ENCODE data around the gene PHTF2. TPM values are rescaled to one million over a fixed set of nuclear protein-coding genes. Genes with fewer than 3 reads are reported as not detected.

Gene PHTF2
- polyA plus RNA-seq, 3 donors = 10.1 to 34.3 (median 10.3) TPM

GRCh38 chr7:77822269-77822668, 23.7 kb downstream of the PHTF2 start:
- no peak overlapping the region for H3K4me3 ChIP-seq (replicated peaks in 1 of 3; ENCODE audit: low read depth in 2 of 3, low read length in 3 of 3)
- TF ChIP-seq CTCF (IDR thresholded peaks at IDR 0.05) = no peak
- H3K4me2 ChIP-seq (replicated peaks; ENCODE audit: extremely low read depth, low read length, poor library complexity, severe bottlenecking) = no peak overlapping the region
- H3K27me3 ChIP-seq (ENCODE audit: control insufficient read depth in 2 of 2, insufficient read depth in 2 of 2, low read length in 2 of 2) = no peaks in the 10 kb centered on the region
- Mint-ChIP-seq H3K36me3 (peaks cover 25 to 36% of the 10 kb centered on the region in 2 donors), H3K9me3 (peaks cover 27 to 54% (median 45%) of the 10 kb centered on the region in 7 donors), H3K4me3 (no peak overlapping the region), H3K4me1 (peaks cover 38% of the 10 kb centered on the region), H3K27me3 (ENCODE audit: low read depth in 3 of 3) (no peaks in the 10 kb centered on the region), H3K27ac (peak overlapping the region in 2 of 7 donors; percentile 37 to 63)
- no peaks in the 10 kb centered on the region for H4K20me1 ChIP-seq (ENCODE audit: insufficient read depth, low read length)
- H3K79me2 ChIP-seq (ENCODE audit: insufficient read depth, low read length) = peaks cover 72% of the 10 kb centered on the region
- peaks cover 23 to 25% of the 10 kb centered on the region in 2 donors for H3K4me1 ChIP-seq (ENCODE audit: control insufficient read depth in 1 of 2, insufficient read depth in 2 of 2, low read length in 2 of 2)
- H3K9me3 ChIP-seq (replicated peaks in 1 of 2; ENCODE audit: control insufficient read depth in 1 of 2, insufficient read depth in 1 of 2, low read length in 2 of 2) = peaks cover 37% of the 10 kb centered on the region in 2 donors
- 47% methylated on average over 1 of the region's 1 CpG for WGBS (ENCODE audit: insufficient coverage)
- peak overlapping the region in 1 of 2 donors; percentile 32 for H3K27ac ChIP-seq (ENCODE audit: low read depth in 1 of 2, low read length in 2 of 2)
- peaks cover 0 to 22% of the 10 kb centered on the region in 2 donors for H3K36me3 ChIP-seq (replicated peaks in 1 of 2; ENCODE audit: control insufficient read depth in 1 of 2, insufficient read depth in 2 of 2, low read length in 2 of 2)
- intact Hi-C loops (cut with micrococcal nuclease) = no loop called here
- H3K9ac ChIP-seq (ENCODE audit: insufficient read depth, low read length, poor library complexity, severe bottlenecking) = no peak overlapping the region
- DNase-seq = no peak
- no peak overlapping the region for H2AFZ ChIP-seq (ENCODE audit: insufficient read depth, low read depth, low read length, poor library complexity, severe bottlenecking)

- Histone ChIP-seq H3K4me1 (ENCODE audit: control insufficient read depth in 1 of 2, insufficient read depth in 2 of 2, low read length in 2 of 2) (peaks cover 23 to 25% of the 10 kb centered on the region in 2 donors), H3K9ac (ENCODE audit: insufficient read depth, low read length, poor library complexity, severe bottlenecking) (no peak overlapping the region), H3K27me3 (ENCODE audit: control insufficient read depth in 2 of 2, insufficient read depth in 2 of 2, low read length in 2 of 2) (no peaks in the 10 kb centered on the region), H3K4me3 (replicated peaks in 1 of 3; ENCODE audit: low read depth in 2 of 3, low read length in 3 of 3) (peak overlapping the region in 2 of 3 experiments; percentile 15 to 63), H4K20me1 (ENCODE audit: insufficient read depth, low read length) (peaks cover 3% of the 10 kb centered on the region), H3K36me3 (replicated peaks in 1 of 2; ENCODE audit: control insufficient read depth in 1 of 2, insufficient read depth in 2 of 2, low read length in 2 of 2) (peaks cover 0 to 18% of the 10 kb centered on the region in 2 donors), H2AFZ (ENCODE audit: insufficient read depth, low read depth, low read length, poor library complexity, severe bottlenecking) (no peak overlapping the region), H3K9me3 (replicated peaks in 1 of 2; ENCODE audit: control insufficient read depth in 1 of 2, insufficient read depth in 1 of 2, low read length in 2 of 2) (peaks cover 32 to 34% of the 10 kb centered on the region in 2 donors), H3K27ac (ENCODE audit: low read depth in 1 of 2, low read length in 2 of 2) (peak overlapping the region in 1 of 2 donors; percentile 77), H3K4me2 (replicated peaks; ENCODE audit: extremely low read depth, low read length, poor library complexity, severe bottlenecking) (peak overlapping the region; percentile 58), H3K79me2 (ENCODE audit: insufficient read depth, low read length) (peaks cover 72% of the 10 kb centered on the region)
- 100% methylated on average over 1 of the region's 2 CpGs for WGBS (ENCODE audit: insufficient coverage)
- H3K9me3 Mint-ChIP-seq = peaks cover 25 to 47% (median 41%) of the 10 kb centered on the region in 7 donors
- intact Hi-C loops (cut with micrococcal nuclease) = no loop called here
- H3K27ac Mint-ChIP-seq = peak overlapping the region; percentile 52 to 96 (median 86)
- DNase-seq = no peak
- peaks cover 20 to 30% of the 10 kb centered on the region in 2 donors for H3K36me3 Mint-ChIP-seq
- TF ChIP-seq CTCF (IDR thresholded peaks at IDR 0.05) = no peak
- no peaks in the 10 kb centered on the region for H3K27me3 Mint-ChIP-seq (ENCODE audit: low read depth in 3 of 3)
- peaks cover 40% of the 10 kb centered on the region for H3K4me1 Mint-ChIP-seq
- peak overlapping the region; percentile 64 to 80 for H3K4me3 Mint-ChIP-seq
Observed at GRCh38 chr7:77823787-77824186, 25.2 kb downstream of the PHTF2 start.

Data from CD14-positive monocyte (primary cell).